DND-41 (cell line): ENCODE results near the gene SLC35F3.

Experiments used
- CTCF ChIP-seq: IDR thresholded peaks from 2 replicates; pipeline ENCODE4 v1.5.1; 2012; ENCODE audit warnings: borderline replicate concordance, low read length, moderate library complexity, mild to moderate bottlenecking; ENCODE audit not compliant: poor library complexity, severe bottlenecking; ENCODE audit errors: extremely low read depth
- EZH2 ChIP-seq: IDR thresholded peaks from 3 replicates; pipeline ENCODE4 v1.6.1; 2012; ENCODE audit warnings: borderline replicate concordance, low read depth, mild to moderate bottlenecking, moderate library complexity, low read length, inconsistent platforms; ENCODE audit not compliant: severe bottlenecking

GRCh38 chr1:234091065-234091401 lies 186.6 kb downstream of the SLC35F3 start:
- TF ChIP-seq CTCF (no peak), EZH2 (no peak)
